ENCODE measurements around the gene TTLL11.
"Not testable (repeated sequence)": the region's sequence is repeated elsewhere in the genome, so short reads cannot be mapped to it uniquely, and the experiment has no call there.

TTLL11 gene

GRCh38 chr9:121902461-121903135 lies 190.5 kb downstream of the TTLL11 start:
- no peaks in the 10 kb centered on the region; the same call in 1 of the 2 replicates for H3K4me1 ChIP-seq (ENCODE audit: insufficient read depth, low read length)
- H3K9ac ChIP-seq (ENCODE audit: low read depth, low read length) = no peak overlapping the region
- peaks cover 6% of the 10 kb centered on the region; the same call in 1 of the 2 replicates for H3K9me3 ChIP-seq (ENCODE audit: control insufficient read depth, insufficient read depth, low read length)
- H3K36me3 ChIP-seq (ENCODE audit: insufficient read depth, low read length) = no peaks in the 10 kb centered on the region

DNA sequence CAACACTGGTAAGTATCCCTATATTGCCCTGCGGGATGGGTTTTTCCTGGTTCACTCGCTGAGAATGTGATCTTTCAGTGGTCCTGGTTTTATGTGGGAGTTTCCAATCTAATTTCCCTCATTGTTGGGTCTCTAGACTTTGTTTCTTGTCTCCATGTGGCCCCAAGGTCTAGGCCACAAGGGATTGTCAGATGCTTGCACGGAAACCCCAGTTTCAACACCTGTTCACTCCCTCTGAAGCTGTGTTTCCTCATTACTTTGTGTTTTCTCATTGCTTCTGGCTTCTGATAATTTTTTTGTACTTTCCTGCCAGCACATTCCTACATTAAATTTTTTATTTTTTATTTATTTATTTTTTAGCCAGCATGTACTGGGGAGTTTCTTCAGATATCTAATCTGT lies 191.5 kb downstream of the TTLL11 start:
- Histone ChIP-seq H3K9me3 (ENCODE audit: control insufficient read depth, insufficient read depth, low read length) (peaks cover 6% of the 10 kb centered on the region; the same call in 1 of the 2 replicates), H3K9ac (ENCODE audit: low read depth, low read length) (no peak overlapping the region), H3K4me1 (ENCODE audit: insufficient read depth, low read length) (no peaks in the 10 kb centered on the region; the same call in 1 of the 2 replicates), H3K36me3 (ENCODE audit: insufficient read depth, low read length) (no peaks in the 10 kb centered on the region)

DNA sequence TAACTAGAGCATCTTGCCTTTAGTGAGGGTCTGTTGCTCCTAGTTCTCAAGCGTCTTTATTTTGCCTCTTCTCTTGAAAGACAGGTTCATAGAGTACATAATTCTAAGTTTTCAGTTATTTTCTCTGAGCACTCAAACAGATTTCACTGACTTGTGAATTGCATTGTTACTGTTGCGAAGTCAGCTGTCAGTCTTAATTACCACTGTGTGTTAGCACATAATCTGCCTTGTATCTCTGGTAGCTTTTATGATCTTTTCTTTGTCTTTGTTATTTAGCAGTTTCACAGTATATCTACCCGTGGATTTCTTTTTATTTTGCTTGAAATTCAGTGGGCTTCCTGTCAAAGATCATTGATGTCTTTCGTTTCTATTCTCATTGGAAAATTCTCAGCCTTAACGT lies 192.9 kb downstream of the TTLL11 start:
- no peak overlapping the region for H3K9ac ChIP-seq (ENCODE audit: low read depth, low read length)
- peaks cover 6% of the 10 kb centered on the region; the same call in 1 of the 2 replicates for H3K9me3 ChIP-seq (ENCODE audit: control insufficient read depth, insufficient read depth, low read length)
- H3K4me1 ChIP-seq (ENCODE audit: insufficient read depth, low read length) = no peaks in the 10 kb centered on the region; the same call in 1 of the 2 replicates
- no peaks in the 10 kb centered on the region for H3K36me3 ChIP-seq (ENCODE audit: insufficient read depth, low read length)

GRCh38 chr9:121898856-121899255 lies 194.3 kb downstream of the TTLL11 start:
- Histone ChIP-seq H3K9me3 (ENCODE audit: control insufficient read depth, insufficient read depth, low read length) (peaks cover 6% of the 10 kb centered on the region; the same call in 1 of the 2 replicates), H3K9ac (ENCODE audit: low read depth, low read length) (no peak overlapping the region), H3K4me1 (ENCODE audit: insufficient read depth, low read length) (no peaks in the 10 kb centered on the region; the same call in 1 of the 2 replicates), H3K36me3 (ENCODE audit: insufficient read depth, low read length) (no peaks in the 10 kb centered on the region)

- Histone ChIP-seq H3K4me1 (ENCODE audit: insufficient read depth, low read length) (no peaks in the 10 kb centered on the region; the same call in 1 of the 2 replicates), H3K9me3 (ENCODE audit: control insufficient read depth, insufficient read depth, low read length) (peaks cover 6% of the 10 kb centered on the region; the same call in 1 of the 2 replicates), H3K36me3 (ENCODE audit: insufficient read depth, low read length) (no peaks in the 10 kb centered on the region), H3K9ac (ENCODE audit: low read depth, low read length) (no peak overlapping the region)
Measured at GRCh38 chr9:121897140-121897539, 196.0 kb downstream of the TTLL11 start.

- H3K36me3 ChIP-seq (ENCODE audit: insufficient read depth, low read length) = no peaks in the 10 kb centered on the region
- no peak overlapping the region for H3K9ac ChIP-seq (ENCODE audit: low read depth, low read length)
- H3K9me3 ChIP-seq (ENCODE audit: control insufficient read depth, insufficient read depth, low read length) = peaks cover 6% of the 10 kb centered on the region; the same call in 1 of the 2 replicates
- no peaks in the 10 kb centered on the region; the same call in 1 of the 2 replicates for H3K4me1 ChIP-seq (ENCODE audit: insufficient read depth, low read length)
Measured at GRCh38 chr9:121896545-121896943, 196.6 kb downstream of the TTLL11 start.

- Histone ChIP-seq H3K36me3 (ENCODE audit: insufficient read depth, low read length) (no peaks in the 10 kb centered on the region), H3K9me3 (ENCODE audit: control insufficient read depth, insufficient read depth, low read length) (peaks cover 6% of the 10 kb centered on the region; the same call in 1 of the 2 replicates), H3K9ac (ENCODE audit: low read depth, low read length) (no peak overlapping the region), H3K4me1 (ENCODE audit: insufficient read depth, low read length) (peaks cover 3% of the 10 kb centered on the region)
Measured at GRCh38 chr9:121895818-121896544, 197.1 kb downstream of the TTLL11 start.

DNA sequence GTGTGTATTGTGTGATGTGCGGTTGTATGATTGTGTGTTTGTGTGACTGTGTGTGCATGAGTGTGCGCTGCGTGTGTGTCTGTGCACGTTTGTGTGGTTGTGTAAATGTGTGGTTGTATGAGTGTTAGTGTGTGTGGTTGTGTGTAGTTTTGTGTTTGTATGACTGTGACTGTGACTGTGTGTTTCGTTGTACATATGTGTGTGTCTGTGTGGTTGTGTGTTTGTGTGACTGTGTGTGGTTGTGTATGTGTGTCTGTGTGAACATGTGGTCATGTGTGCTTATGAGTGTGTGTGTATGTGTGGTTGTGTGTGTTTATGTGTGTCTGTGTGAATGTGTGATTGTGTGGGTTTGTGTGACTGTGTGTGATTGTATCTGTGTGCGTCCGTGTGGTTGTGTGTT lies 197.8 kb downstream of the TTLL11 start:
- H3K36me3 ChIP-seq (ENCODE audit: insufficient read depth, low read length) = no peaks in the 10 kb centered on the region
- peaks cover 9% of the 10 kb centered on the region for H3K4me1 ChIP-seq (ENCODE audit: insufficient read depth, low read length)
- H3K9ac ChIP-seq (ENCODE audit: low read depth, low read length) = no peak overlapping the region
- H3K9me3 ChIP-seq (ENCODE audit: control insufficient read depth, insufficient read depth, low read length) = peaks cover 6% of the 10 kb centered on the region; the same call in 1 of the 2 replicates

GRCh38 chr9:121894380-121894779 lies 198.7 kb downstream of the TTLL11 start:
- H3K9ac ChIP-seq (ENCODE audit: low read depth, low read length); H3K36me3 ChIP-seq (ENCODE audit: insufficient read depth, low read length); H3K4me1 ChIP-seq (ENCODE audit: insufficient read depth, low read length); H3K9me3 ChIP-seq (ENCODE audit: control insufficient read depth, insufficient read depth, low read length): not testable (repeated sequence)

DNA sequence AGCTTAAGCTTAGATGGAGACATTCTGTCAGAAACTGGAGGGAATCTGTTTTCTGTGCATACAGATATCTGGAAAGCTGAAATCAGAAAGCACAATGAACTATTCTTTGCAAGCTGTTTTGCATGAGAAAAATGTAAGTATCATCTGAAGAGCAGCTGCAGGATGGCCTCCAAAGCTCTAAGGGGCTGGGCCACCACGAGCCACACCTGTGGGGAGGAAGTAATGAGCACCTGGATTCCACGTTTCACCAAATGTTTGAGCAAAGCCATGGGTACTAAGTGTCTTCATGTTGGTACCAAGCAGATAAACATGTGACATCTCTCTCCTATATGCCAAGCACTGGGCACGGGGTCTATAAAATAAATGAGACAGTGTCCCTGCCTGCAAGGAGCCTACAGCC lies 199.3 kb downstream of the TTLL11 start:
- no peaks in the 10 kb centered on the region for H3K36me3 ChIP-seq (ENCODE audit: insufficient read depth, low read length)
- H3K9ac ChIP-seq (ENCODE audit: low read depth, low read length) = no peak overlapping the region
- H3K4me1 ChIP-seq (ENCODE audit: insufficient read depth, low read length) = peaks cover 9% of the 10 kb centered on the region
- H3K9me3 ChIP-seq (ENCODE audit: control insufficient read depth, insufficient read depth, low read length) = no peaks in the 10 kb centered on the region

DNA sequence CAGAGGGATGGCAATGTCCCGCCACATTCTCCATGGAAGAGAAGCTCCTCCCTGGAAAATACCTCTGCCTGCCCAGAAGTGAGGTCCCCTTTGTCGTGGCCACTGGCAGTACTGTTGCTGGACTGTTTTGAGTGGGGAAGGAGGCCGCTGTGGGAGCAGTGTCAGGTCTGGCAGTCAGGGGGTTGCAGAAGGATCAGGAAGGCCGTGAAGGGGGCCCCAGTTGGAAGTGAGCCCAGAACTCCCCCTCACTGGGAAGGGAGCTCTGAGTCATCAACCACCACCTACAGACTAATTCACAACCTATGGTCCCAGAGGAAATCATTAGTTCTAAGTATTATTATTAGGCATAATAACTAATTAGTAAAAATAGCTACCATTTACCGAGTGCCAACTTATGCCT lies 200.4 kb downstream of the TTLL11 start:
- H3K9ac ChIP-seq (ENCODE audit: low read depth, low read length) = no peak overlapping the region
- H3K36me3 ChIP-seq (ENCODE audit: insufficient read depth, low read length) = no peaks in the 10 kb centered on the region
- H3K9me3 ChIP-seq (ENCODE audit: control insufficient read depth, insufficient read depth, low read length) = no peaks in the 10 kb centered on the region
- peaks cover 15% of the 10 kb centered on the region for H3K4me1 ChIP-seq (ENCODE audit: insufficient read depth, low read length)

- no peaks in the 10 kb centered on the region for H3K36me3 ChIP-seq (ENCODE audit: insufficient read depth, low read length)
- H3K9me3 ChIP-seq (ENCODE audit: control insufficient read depth, insufficient read depth, low read length) = no peaks in the 10 kb centered on the region
- H3K9ac ChIP-seq (ENCODE audit: low read depth, low read length) = no peak overlapping the region
- H3K4me1 ChIP-seq (ENCODE audit: insufficient read depth, low read length) = peaks cover 22% of the 10 kb centered on the region
Measured at GRCh38 chr9:121890746-121891145, 202.4 kb downstream of the TTLL11 start.

GRCh38 chr9:121889990-121890563 lies 203.0 kb downstream of the TTLL11 start:
- Histone ChIP-seq H3K9me3 (ENCODE audit: control insufficient read depth, insufficient read depth, low read length) (no peaks in the 10 kb centered on the region), H3K36me3 (ENCODE audit: insufficient read depth, low read length) (no peaks in the 10 kb centered on the region), H3K4me1 (ENCODE audit: insufficient read depth, low read length) (peaks cover 22% of the 10 kb centered on the region), H3K9ac (ENCODE audit: low read depth, low read length) (no peak overlapping the region)

GRCh38 chr9:121888438-121888775 lies 204.7 kb downstream of the TTLL11 start:
- Histone ChIP-seq H3K4me1 (ENCODE audit: insufficient read depth, low read length) (peaks cover 30% of the 10 kb centered on the region), H3K9ac (ENCODE audit: low read depth, low read length) (no peak overlapping the region)

More at GRCh38 chr9:121888438-121888775, 204.7 kb downstream of the TTLL11 start:
- no peaks in the 10 kb centered on the region for H3K9me3 ChIP-seq (ENCODE audit: control insufficient read depth, insufficient read depth, low read length)
- no peaks in the 10 kb centered on the region for H3K36me3 ChIP-seq (ENCODE audit: insufficient read depth, low read length)
